HG03460 (cell line): ENCODE results near the gene PAMR1.

Source experiments
- ATAC-seq: cut with Tn5 transposase; IDR thresholded peaks from one replicate; pipeline ENCODE4 v1.9.1; 2021; ENCODE audit not compliant: unreplicated experiment

Gene PAMR1

DNA sequence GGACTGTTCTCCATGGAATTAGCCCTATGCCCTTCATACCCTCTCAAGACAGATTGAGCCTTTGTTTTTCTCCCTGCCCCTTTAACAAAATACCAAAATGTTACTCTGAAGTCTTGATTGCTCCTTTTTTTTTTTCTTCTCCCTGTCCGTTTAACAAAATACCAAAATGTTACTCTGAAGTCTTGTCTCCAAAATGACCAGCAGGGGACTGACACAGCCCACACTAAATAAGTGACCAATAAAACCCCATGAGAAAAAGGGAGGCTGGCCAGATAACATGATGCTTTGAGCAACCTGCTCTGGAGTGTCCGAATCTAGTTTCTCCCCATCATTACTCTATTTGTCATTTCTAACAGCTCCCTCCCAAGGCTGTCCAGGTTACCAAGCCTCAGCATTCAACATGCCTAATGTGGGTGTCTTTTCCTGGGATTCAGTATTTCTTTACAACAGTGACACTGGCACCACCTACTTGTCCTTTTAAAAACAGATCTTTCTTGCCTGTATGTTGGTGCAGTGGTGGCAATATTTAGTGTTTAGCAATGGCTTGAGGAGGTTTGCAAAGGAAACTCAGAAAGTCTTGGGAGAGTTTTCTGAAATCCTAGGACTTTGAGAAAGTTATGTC lies 63.4 kb downstream of the PAMR1 start:
- no peak for ATAC-seq

DNA sequence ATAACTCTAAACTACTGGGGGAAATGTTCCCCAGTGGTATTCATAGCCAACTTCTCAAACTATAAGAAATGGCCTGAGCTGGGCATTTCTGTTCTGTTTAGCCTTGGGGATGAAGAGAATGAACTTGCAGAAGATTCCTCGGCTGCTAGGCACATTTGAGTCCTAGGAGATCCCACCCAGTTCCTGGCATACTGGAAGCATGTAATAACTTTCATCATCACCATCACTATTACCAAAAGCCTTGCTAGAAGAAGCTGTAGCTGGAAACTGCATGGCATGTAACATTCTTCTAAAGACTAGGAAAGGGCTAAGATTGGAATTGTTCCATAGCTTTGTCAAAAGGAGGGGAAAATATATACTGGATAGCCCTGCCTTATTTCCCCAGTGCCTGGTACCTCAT lies 65.9 kb downstream of the PAMR1 start:
- ATAC-seq: no peak

DNA sequence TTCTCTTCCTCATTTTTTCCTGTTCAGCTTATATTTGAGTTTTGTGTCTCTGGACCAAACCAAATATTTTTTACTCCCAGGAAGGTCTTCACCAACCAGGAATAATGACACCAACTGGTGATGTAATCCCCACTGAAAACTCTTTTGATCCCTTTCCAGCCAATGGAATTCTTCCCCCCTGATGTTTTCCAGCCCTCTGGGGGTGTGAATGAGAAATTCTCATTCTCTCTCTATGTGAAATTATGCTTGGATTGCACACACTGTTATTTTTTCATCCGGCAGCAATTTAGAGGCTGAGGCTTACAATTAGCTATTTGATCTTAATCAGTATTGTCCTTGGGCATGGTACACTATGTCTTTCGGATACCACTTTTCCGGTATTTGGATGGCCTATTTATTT lies 66.6 kb downstream of the PAMR1 start:
- no peak for ATAC-seq

DNA sequence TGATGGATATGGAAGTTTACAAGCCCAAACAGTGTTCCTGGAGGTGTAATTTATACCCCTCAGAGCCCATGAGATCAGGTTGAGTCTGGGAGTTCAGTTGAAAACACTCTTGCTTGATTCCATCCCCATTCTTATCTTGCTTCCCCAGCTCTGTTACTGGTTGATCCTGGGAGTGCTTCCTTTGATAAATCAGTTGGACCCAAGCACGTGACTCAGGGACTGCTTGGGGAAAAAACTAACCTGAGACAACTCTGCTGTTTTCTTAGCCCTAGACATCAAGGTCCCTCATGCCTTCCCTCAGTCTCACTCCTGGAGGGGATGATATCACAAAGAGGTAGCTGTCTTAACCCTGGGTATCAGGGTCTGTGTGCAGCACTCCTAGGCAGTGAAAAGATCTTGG lies 71.1 kb downstream of the PAMR1 start:
- ATAC-seq: no peak

DNA sequence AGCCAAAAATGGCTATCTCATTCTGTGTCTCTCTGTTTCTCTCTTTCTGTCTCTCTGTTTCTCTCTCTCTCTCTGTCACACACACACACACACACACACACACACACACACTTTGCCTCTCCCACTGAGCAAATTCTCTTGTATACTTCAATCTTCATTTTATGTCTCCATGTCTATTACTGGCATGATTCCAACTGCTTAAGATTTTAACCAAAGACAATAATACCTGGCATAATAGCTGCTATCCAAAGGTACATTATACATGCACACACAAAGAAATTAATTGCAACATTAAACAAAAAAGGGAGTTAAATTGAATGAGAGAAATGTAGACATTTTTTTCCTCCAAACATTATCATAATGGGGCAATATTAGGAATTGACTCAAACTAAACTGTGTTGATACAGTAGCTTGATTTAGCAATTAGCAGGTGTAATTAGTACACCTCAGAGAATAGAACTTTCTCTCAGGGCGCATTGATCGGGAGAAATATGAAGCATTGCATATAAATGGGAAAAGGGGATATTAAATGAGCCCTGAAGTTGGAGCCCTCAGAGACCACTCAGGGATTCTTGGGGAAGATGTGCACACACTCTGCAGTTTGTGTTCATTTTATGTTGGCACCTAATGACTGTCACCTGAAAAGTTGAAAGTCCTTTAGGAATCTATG lies 88.7 kb downstream of the PAMR1 start:
- no peak for ATAC-seq

DNA sequence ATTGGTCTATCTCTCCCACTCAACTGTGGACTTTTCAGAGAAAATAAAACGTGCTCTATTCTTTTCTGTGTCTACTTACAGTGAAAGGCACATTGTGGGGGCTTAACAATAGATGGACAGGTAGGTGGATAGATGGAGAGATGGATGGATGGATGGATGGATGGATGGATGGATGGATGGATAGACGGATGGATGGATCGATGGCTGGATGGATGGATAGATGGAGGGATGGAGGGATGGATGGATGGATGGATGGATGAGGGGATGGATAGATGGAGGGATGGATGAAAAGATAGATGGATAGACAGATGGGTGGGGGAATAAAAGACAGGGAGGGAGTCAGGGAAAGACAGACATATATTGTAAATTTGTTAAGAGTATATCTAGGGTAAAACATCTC lies 91.8 kb downstream of the PAMR1 start:
- no peak for ATAC-seq

DNA sequence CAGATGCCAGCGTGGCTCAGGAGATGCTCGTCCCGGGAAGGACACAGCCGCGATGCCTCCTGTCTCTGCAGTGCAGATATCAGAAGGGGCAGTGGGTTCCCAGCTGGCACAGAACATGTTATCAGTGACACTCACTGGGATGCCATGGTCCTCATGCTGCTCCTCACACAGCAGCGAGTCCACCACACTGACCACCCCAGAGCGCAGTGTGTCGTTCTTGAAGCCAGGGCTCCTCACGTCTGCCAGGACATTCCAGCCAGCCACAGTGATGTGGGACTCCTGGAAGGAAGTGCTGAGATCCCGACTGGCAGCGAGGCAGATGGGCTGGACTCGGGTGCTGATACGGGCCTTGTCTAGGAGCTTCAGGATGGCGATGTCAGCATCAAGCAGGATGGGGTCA lies 93.0 kb downstream of the PAMR1 start:
- no peak for ATAC-seq

DNA sequence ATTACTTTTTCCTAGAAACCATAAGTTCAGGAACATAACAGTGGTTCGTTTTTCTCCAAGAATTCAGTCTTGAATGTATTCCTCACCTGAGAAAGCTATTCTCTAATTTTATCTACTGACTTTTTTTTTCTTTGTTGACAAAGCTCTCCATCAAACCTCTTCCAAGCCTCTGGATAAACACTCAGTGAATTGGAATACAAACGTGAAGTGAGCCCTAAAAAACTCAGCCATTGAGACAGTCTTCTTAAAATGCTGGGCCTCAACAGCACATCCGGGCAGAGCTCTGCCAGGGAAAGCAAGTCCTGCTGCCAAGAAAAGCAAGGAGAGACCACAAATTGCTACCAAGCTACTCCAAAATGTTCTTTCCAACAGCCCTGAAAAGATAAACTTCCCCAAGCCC lies 98.3 kb downstream of the PAMR1 start:
- no peak for ATAC-seq

DNA sequence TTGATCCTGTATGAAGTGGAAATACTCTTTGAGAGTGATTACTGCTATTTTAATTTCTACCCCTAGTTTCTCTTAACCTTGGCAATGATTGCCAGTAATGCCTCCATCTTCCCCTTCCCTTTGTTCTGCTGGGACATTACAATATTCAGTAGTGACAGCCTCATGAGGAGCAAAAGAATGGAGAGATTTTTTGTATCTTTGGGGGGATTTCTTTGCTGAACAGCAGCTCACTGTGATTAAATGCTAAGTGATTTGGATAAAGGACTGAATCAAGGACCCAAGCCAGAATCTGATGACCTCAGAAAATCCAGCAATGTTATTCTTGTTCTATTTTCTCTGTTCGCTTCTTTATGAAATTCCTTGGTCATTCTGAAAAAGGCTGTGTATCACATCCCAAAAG lies 99.1 kb downstream of the PAMR1 start:
- no peak for ATAC-seq

DNA sequence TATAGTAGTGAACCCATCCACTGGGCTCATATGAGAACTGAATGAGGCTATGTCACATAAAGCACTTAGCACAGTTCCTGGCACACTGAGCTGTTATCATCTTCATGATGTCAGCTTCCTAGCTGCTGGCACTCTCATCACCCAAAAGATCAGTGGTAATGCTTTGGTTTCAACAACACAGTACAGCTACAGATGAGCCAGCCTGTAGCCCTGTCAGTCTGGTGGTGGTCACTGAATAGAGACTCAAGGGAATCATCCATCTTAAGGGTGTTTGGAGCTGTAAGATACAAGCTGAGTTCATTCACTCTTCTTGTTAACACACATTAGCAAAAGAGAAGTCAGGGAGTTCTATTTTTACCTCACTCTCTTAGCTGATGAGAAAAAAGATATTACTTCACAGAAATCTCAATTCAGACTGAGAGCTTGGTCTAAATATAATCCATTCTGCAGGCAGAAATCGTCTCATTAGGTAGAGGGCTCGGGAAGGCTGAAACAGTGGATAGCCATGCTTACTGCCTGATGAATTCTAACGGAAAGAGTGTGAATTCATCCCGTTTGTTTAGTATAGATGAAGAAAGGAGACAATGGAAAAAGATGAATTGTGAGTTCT lies 99.7 kb downstream of the PAMR1 start:
- no peak for ATAC-seq

DNA sequence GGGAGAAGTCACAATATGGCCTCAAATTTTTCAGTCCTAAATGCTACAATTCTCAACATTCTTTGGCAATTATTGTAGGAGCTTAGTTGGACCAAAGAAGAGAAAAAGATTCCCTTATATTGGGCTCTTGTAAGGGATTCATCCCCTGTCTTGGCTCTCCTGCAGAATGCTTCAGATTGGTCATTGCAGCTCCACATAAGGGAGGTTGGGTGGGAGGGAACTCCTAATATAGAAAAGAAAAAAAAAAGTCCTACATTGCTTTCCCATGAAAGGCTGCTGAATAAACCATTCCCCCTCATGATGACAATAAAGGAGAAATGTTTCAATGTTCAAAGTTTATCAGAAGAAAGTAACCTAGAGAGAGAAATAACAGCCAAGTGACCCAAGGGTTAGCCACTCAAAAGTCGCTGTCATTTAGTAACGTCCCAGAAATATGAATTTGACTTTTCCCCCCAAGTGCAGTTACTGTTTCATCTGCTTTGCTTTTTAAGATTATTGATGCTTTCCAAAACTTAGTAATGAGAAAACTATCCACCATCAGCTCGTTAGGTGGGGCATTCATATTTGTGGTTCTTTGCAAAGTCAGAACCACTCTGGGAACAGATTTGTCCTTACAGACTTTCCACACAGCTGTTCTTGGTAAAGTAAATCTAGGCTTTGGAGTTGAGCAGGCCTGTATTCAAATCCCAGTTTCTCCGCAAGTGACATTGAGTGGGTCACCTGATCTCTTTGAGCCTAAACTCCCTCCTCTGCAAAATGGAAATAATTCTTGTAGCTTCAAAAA lies 101.1 kb downstream of the PAMR1 start:
- no peak for ATAC-seq

DNA sequence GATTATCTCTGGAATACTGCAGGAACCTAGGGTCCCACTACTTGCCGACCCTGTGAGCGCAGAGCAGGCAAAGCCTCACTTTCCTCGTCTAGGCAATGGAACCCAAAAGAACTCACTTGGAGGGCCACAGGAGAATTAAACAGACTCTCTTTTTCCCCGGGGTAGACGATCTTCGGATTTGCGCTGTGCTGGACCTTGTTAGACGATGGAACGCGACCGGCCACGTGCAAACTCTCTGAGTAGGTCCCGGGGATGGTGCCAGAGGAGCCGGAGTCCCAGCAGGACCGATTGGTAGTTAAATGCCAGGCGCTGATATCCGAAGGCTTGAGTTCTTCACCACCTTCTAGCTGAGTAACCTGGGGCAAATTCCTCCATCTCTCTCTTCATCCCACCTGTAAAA lies 105.0 kb downstream of the PAMR1 start:
- no peak for ATAC-seq

DNA sequence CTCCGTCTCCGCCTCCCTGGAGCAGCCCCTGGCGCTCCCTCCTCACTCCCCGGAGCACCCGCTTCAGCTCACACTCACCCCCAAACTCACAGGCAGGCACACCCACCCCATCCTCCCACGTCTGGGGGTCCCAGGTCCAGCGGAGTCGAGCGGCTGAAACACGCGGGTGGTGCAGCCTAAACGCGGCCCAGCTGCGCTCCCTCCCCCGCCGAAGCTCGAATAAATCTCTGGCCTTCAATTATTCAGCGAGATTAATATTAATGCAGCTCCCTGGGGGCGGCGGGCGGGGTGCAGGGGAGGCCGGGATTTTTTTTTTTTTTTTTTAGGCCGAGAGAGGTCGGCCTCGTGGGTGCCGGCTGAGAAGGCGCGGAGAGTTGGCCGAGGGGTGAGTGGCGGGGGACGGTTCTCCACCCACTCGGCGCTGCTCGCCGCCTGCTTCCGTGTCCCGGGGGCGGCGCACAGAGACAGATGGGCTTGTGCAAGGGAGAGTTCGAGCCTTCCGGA lies 105.5 kb downstream of the PAMR1 start:
- no peak for ATAC-seq

DNA sequence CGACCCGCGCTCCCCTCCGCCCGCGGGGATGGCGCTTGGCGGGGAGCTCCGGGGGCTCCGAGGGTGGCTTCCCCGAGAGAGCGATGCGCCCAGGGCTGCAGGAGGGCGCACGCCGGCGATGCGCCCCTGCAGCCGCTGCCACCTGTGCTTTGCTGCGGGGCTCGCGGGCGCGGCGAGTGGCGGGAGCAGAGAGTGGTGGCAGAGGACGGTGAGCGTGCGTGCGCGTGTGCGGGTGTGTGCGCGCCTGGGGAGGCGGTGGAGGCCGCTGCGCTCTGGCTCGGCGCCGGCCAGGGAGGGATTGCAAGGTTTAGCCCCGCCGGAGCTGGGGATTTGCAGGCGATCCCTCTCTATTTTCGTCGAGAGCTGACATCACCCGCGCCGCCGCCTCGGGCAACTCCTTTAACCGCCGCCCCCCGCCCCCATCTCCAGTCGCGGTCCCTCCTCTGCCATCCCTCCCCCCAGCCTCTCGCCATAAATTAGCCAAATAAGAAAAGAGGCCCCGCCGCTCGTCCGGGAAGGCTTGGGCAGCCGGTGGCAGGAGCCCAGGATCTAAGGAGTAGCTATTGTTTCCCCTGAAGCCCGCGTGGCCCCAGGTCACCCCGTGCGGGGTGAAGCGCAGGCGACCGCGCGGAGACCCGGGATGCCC lies 106.1 kb downstream of the PAMR1 start, which contains the start of gene SLC1A2:
Gene SLC1A2, minus strand, starts transcription at position 375 of the 646 bp plus-strand sequence. CDS start 592 bp downstream, outside the sequence.
- ATAC-seq: no peak

DNA sequence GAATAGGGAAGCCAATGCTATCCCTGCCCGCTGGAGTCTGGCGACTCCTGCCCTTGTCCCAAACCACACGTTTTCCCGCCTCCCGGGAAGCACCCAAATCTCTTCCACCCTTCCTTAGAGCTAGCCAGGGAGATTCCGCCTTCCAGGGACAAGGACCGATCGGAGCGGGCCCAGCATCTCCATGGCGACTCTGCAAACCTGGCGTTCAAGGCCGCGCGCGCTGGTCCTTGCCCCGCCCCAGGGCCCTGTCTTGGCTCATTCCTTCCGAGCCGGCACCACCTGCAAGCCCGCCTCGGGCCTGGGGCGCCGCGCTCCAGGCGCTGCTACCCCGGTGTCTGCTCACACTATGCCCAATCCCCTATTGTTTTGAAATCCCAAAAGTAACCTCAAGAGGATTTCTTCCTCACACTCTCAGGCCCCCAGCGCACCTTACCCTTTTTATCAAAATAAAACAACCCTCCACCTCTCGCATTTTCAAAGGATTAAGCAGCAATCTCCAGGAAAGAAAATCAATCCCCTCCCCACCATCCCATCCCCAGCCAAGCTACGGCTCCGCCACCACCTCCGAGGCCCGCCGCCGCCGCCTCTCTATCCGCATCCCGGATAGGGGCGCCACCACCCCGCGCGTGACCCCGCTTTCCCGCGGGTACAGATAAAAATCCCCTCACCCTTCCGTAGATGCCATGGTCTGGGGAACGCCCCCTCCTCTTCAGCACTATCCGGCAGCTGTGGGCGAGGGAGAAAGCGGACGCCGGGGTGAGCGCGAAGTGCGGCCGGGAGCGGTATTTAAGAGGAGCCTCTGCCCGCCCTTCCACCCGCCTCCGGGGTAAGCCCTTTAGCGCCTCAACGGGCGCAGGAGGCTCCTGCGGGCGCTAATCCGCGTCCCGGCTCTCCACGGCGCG lies 106.9 kb downstream of the PAMR1 start:
- ATAC-seq: no peak

DNA sequence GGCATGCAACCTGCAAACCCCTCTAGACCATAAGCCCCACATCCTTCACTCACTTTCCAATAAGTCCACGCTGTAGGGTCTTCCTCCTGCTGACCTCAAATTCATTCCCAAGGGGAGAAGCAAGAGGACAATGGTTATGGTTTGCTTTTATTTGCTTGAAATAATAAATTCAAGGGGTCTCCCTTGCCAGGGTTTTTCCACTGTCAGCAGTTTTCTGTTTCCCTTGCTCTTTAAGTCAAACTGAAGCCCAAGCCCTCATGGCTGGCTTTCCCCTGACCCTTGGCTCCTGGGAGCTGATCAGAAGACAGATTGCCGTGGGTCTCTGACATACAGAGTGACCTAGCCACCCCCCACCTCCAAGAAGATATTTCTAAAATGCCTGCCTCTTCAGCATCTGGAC lies 109.9 kb downstream of the PAMR1 start:
- ATAC-seq: no peak

DNA sequence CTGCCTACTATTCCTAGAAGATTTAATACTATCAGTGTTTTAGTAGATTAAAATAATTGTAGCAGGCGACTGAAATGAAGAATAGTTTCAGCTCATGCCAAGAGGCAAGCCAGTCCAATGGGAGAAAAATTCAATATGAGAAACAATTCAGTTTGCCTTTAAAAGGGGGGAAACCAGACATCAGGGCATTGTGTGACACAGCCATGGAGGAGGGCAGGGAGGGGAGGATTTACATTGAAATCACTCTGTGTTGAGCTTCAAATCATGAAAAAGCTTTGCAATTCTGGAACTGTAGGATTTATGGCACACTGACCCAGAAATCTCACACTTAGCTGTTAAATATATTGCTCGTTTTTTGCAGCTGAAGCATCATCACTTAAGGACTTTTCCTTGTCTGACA lies 110.6 kb downstream of the PAMR1 start:
- no peak for ATAC-seq

DNA sequence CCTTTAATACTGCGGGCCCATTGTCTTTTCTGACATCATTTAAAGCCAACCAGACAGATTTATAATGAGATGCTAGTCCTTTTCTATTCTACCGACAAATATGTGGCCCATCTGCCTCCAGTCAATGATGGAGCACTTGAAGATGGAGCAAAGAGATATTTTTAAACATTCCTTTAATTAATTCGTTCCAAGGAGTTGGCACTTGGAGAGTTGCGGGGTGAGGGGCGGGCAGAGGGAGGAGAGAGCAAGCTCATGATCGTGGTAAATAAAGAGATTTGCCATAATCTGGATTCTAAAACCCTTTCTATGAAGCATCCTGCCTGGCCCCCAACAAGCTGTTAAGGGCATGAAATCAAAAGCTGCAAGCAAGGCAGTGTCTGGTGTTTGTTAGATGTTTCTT lies 111.1 kb downstream of the PAMR1 start:
- no peak for ATAC-seq

DNA sequence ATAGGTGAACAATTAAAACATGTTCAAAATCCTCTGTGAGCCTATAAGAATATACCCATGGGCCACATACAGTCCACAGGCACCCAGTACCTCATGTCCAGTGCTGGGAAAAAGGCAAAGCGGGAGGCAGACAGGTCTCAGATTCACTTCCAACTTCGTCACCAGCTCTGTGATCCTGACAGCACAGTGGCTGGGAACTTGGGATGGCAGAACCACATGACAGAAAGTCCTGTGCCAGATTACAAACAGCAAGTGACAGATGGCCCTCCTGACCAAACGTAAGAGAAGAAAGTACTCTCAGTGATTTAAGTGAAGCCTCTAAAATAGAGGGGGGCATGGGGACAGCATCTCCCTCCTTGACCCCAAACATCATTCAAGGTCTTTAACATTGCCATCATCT lies 111.8 kb downstream of the PAMR1 start:
- ATAC-seq: no peak

DNA sequence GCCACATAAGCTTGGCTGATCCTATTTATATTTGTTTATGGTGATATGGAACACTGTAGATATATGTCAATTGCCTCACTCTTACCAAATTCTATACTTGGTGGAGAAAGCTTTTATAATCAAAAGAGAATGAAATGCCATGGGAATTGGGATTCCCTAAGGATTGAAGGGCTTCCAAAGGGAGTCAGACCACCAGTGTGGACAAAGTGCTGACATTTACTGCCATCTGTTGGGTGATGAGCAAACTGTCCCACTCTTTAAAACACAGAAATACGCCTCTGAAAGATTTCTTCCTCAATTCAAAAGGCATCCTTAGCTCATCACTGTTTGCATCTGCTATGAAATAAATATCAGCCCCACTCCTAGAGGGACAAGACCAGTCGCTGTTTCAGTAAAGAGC lies 113.1 kb downstream of the PAMR1 start:
- ATAC-seq: no peak
